Central memory CD4-positive, alpha-beta T cell (primary cell): ENCODE measurements around the gene USP6.
"Not testable (repeated sequence)": the region's sequence is repeated elsewhere in the genome, so short reads cannot be mapped to it uniquely, and the experiment has no call there.

ENCODE experiments used
- DNase-seq: peaks from one replicate; pipeline ENCODE4 v3.0.0; 2022

The USP6 gene

DNA sequence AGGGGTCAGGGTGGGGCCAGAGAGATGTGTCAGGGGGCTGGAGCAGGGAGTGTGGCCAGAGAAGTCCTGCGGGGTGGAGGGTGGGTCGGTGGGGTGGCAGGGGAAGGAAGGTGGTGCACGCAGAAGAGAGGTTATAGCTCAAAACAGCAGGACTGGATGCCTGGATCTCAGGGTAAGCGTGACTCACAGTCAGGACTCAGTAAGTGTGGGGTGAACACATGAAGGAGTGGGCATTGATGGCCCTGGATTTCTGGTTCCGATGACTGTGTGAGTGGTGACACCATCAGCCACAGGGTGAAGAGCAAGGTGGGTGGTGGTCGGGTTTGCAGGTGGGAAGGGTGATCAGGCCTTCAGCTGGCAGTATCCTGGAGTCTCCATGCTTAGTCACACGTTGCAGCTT, 6.2 kb downstream of the USP6 start:
- DNase-seq, result not testable (repeated sequence)

- DNase-seq, result no peak
Observed at GRCh38 chr17:5122586-5123342, 6.9 kb downstream of the USP6 start.

DNA sequence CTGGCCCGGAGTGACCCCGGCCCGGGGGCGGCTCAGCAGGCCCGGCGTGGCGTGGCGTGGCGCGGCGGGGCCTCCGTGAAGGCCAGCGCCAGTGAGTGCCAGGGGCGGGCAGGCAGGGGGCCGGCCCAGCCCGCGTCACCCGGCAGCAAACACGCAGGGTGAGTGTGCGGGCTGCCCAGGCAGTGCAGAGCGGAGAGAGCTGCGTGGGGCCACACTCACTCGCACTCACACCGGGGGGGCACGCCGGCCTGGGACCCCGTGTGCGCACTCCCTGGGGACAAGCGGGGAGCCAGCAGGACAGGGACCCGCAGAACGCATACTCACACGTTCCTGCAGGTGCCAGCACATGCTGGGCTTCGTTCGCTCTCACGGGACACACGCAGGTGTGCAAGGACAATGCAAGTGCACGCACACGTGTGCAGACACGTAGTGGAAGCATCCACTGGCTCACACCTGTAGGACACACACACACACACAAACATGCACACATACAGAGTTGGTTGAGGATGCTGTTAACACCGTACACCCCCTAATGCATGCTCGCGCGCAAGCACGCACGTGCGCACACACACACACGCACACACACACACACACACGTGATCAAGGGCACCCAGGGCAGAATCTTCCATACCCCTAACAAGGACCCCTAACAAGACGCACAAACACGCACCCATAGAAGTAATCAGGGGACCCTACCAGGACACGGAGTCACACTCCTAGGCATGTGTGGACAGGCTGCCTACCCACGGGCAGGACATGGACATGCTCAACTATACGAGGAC, 7.7 kb downstream of the USP6 start:
- no peak for DNase-seq

DNA sequence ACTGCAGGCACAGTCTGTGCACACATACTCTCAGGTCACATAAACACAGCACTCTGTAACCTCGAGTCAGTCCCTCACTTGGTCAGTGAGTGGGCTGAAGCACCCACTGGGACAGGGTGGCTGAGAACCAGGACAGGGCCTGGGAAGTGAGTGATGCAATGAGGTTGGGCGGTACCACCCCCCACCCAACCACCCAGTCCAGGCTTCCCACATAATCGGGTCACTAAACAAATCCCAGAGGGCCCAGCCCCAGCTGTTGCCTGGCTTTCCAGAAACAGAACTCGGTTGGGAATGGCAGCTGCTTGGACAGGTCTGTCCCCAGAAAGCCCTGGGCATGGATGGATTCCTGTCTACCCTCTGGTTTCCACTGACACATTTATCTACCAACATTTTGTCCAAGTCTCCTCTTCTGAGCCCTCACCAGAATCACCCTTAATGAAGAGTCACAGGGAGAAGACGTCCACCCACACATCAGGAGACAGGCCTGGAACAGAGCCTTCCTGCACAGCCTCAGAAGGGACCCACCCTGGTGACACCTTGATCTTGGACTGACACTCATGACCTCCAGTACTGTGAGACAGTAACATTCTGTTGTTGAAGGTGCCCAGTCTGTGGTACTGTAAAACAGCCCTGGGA, 8.4 kb downstream of the USP6 start:
- DNase-seq, result not testable (repeated sequence)

GRCh38 chr17:5124896-5125295, 9.1 kb downstream of the USP6 start:
- DNase-seq, result not testable (repeated sequence)

GRCh38 chr17:5126719-5127488, 11.1 kb downstream of the USP6 start:
- no peak for DNase-seq

- no peak for DNase-seq
Observed at GRCh38 chr17:5127910-5128309, 12.1 kb downstream of the USP6 start.

GRCh38 chr17:5128387-5128786, 12.6 kb downstream of the USP6 start:
- not testable (repeated sequence) for DNase-seq

GRCh38 chr17:5128905-5129535, 13.2 kb downstream of the USP6 start:
- no peak for DNase-seq

- DNase-seq, result not testable (repeated sequence)
Observed at GRCh38 chr17:5129770-5130169, 13.9 kb downstream of the USP6 start.

DNA sequence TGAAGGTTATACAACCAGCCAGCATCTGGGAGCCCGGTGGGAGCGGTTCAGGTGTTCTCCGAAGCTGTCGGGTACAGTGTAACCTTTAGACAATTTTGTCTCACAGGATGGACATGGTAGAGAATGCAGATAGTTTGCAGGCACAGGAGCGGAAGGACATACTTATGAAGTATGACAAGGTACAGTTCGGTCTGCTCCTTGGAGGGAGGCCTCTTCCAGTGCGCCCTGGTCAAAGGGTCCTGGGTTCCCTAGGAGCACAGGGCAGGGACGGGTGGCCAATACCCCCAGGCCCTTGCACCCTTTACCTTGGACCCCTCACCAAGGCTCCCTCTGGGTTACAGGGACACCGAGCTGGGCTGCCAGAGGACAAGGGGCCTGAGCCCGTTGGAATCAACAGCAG, 14.4 kb downstream of the USP6 start:
- DNase-seq, result not testable (repeated sequence)

DNA sequence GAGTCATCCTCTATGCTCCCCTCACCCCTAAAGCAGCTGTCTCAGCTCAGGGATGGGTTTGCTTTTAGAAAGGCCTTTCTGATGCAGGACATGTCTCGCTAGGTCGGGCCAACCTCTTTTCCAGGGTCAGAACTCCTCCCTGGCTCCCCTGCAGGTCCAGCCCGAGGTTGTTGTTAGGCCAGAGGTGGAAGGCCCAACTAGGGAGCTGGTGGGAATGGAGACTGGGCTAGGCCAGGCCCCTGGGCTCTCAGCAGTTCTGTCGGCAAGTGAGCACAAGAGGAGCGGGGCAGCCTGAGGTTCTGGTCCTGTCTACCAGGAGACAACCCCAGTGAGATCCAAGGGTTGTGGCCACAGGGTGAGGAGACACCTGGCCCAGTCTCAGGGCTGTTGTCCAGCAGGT, 14.9 kb downstream of the USP6 start:
- DNase-seq, result not testable (repeated sequence)

DNA sequence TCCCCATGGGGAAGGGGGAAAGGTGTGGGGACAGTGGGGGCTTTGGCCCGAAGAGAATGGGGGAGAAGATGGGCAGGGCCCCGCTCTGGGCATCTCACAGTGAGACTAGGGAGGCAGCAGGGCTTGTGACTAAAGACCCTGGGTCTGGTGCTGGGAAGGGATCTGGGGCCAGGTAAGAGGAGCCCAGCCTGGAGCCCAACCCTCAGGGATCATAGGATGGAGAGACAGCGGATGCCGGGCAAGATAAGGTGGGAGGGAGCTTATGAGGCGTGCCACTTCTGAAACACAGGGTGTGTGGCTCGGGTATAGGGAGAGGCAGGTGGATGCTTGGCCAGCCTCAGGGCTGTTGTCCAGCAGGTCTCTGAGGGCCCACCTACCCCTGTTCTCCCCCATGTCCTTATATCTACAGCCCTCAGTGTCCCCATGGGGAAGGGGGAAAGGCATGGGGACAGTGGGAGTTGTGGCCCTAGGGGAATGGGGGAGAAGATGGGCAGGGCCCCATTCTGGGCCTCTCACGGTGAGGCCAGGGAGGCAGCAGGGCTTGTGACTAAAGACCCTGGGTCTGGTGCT, 15.4 kb downstream of the USP6 start:
- DNase-seq, result no peak

GRCh38 chr17:5131799-5132502, 16.1 kb downstream of the USP6 start:
- not testable (repeated sequence) for DNase-seq

- not testable (repeated sequence) for DNase-seq
Observed at GRCh38 chr17:5132503-5133225, 16.8 kb downstream of the USP6 start.

GRCh38 chr17:5133311-5133710, 17.5 kb downstream of the USP6 start:
- no peak for DNase-seq

GRCh38 chr17:5133961-5134360, 18.1 kb downstream of the USP6 start:
- DNase-seq, result not testable (repeated sequence)

DNA sequence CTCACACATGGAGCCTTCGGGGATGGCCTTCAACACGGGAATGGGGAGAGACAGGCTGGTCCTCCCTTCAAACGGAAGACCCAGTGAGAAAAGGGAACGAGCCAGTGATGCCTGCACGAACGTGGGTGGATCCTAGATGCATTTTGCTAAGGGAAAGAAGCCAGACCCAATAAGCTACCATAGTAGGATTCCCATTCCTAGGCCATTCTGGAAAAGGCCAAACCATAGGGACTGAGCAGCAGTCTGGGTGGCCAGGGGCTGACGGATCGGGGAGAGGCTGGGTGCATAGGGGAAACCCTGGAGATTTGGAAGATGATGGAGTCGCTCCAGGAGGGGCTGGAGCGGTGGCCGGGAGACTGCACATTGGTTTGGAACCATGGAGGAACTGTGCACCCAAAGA, 18.7 kb downstream of the USP6 start:
- DNase-seq, result not testable (repeated sequence)

GRCh38 chr17:5135131-5135712, 19.4 kb downstream of the USP6 start:
- DNase-seq, result not testable (repeated sequence)
